Measurements from ENCODE around the gene SCO2.

The SCO2 gene

DNA sequence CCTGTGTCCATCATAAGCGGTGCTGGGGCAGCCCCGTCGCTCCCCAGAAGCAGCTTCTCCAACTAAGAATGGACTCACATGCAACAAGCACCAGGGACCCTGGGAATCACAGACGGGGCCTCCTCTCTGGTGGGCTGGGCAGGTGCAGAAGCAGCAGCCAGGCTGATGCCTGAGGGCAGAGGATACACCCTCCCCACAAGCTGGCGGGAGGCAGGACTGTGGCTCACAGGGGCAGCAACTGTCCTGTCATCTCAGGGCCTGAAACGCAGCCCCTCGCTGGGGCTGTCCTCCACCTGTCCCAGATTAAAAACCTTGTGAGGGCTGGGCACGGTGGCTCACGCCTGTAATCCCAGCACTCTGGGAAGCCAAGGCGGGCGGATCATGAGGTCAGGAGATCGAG is 47.5 kb downstream of the SCO2 start:
- no peaks in the 10 kb centered on the region for H3K36me3 ChIP-seq (ENCODE audit: control insufficient read depth, insufficient read depth, low read length)
- DNase-seq (ENCODE audit: extremely low read depth, insufficient read length), result no peak
- no peak overlapping the region for H3K4me3 ChIP-seq (replicated peaks; ENCODE audit: low read depth, low read length)
- TF ChIP-seq CTCF (IDR thresholded peaks at IDR 0.05; ENCODE audit: insufficient read depth, low read length, poor library complexity, severe bottlenecking), result no peak
- no peaks in the 10 kb centered on the region; the same call in 1 of the 2 replicates for H3K27me3 ChIP-seq (replicated peaks; ENCODE audit: control insufficient read depth, insufficient read depth, low read length)

GRCh38 chr22:50476868-50477267 is 48.5 kb downstream of the SCO2 start:
- no peak for TF ChIP-seq CTCF (IDR thresholded peaks at IDR 0.05; ENCODE audit: insufficient read depth, low read length, poor library complexity, severe bottlenecking)
- no peak overlapping the region for H3K4me3 ChIP-seq (replicated peaks; ENCODE audit: low read depth, low read length)
- no peak for DNase-seq (ENCODE audit: extremely low read depth, insufficient read length)
- H3K36me3 ChIP-seq (ENCODE audit: control insufficient read depth, insufficient read depth, low read length), result peaks cover 1% of the 10 kb centered on the region
- no peaks in the 10 kb centered on the region; the same call in 1 of the 2 replicates for H3K27me3 ChIP-seq (replicated peaks; ENCODE audit: control insufficient read depth, insufficient read depth, low read length)

- peaks cover 1% of the 10 kb centered on the region for H3K36me3 ChIP-seq (ENCODE audit: control insufficient read depth, insufficient read depth, low read length)
- no peaks in the 10 kb centered on the region for H3K27me3 ChIP-seq (replicated peaks; ENCODE audit: control insufficient read depth, insufficient read depth, low read length)
- H3K4me3 ChIP-seq (replicated peaks; ENCODE audit: low read depth, low read length), result no peak overlapping the region; the same call in 1 of the 2 replicates
- TF ChIP-seq CTCF (IDR thresholded peaks at IDR 0.05; ENCODE audit: insufficient read depth, low read length, poor library complexity, severe bottlenecking), result no peak
- no peak for DNase-seq (ENCODE audit: extremely low read depth, insufficient read length)
Observed at GRCh38 chr22:50475652-50476002, 49.8 kb downstream of the SCO2 start.

DNA sequence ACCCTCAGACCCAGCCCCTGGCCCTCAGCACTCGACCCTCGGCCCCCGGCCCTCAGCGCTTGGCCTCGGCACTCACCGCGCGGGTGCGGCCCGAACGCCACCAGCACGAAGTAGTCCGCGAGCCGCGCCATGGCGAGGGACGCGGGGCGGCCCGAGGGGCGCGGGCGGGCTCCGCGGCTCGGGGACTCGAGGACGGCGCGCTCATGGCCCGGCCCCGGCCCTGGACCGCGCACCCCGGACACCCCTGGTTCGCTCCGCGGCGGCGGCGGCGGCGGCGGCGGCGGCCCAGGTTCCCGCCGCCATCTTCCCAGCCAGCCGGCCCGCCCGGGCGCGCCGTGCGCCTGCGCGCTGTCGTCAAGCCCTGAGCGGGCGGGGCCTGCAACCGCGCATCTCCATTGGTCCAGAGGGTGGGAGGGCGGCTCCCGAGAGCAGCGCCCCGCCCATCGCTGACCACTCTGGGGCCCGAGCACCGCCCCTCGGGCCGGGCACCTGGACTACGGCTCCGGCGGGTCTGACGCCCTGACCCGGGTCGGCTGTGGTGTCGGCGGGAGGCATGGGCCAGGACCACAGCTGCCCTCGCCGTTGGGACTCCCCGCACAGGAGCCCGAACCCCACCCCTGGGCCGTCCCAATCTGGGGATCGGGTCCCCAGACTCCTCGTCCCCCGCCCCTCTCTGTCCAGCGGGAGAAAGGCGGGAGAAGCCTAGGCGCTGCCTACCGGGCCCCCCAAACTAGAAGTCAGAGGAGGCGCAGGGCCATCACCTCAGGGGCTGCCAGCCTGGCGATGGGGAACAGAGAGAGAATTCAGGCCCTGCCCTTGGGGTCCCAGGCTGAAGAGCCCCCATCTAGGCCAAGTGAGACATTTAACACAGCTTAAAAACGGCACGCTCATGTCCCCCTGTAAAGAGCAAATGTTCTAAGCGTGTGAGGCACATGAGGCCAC is 50.4 kb downstream of the SCO2 start, which contains the start of gene SBF1:
Gene SBF1 (minus strand): TSS at position 326 of the 942 bp plus-strand sequence. CDS start 195 bp downstream, at position 131.
- DNase-seq (ENCODE audit: extremely low read depth, insufficient read length), result peak; percentile 91
- no peak for TF ChIP-seq CTCF (IDR thresholded peaks at IDR 0.05; ENCODE audit: insufficient read depth, low read length, poor library complexity, severe bottlenecking)
- H3K4me3 ChIP-seq (replicated peaks; ENCODE audit: low read depth, low read length), result peak within 1 kb of the TSS; percentile 70
- H3K36me3 ChIP-seq (ENCODE audit: control insufficient read depth, insufficient read depth, low read length), result peaks cover 1% of the 10 kb centered on the region
- H3K27me3 ChIP-seq (replicated peaks; ENCODE audit: control insufficient read depth, insufficient read depth, low read length), result no peaks in the 10 kb centered on the region

- peaks cover 1% of the 10 kb centered on the region for H3K36me3 ChIP-seq (ENCODE audit: control insufficient read depth, insufficient read depth, low read length)
- no peaks in the 10 kb centered on the region for H3K27me3 ChIP-seq (replicated peaks; ENCODE audit: control insufficient read depth, insufficient read depth, low read length)
- DNase-seq (ENCODE audit: extremely low read depth, insufficient read length), result no peak
- peak overlapping the region; percentile 61 for H3K4me3 ChIP-seq (replicated peaks; ENCODE audit: low read depth, low read length)
- TF ChIP-seq CTCF (IDR thresholded peaks at IDR 0.05; ENCODE audit: insufficient read depth, low read length, poor library complexity, severe bottlenecking), result no peak
Observed at GRCh38 chr22:50473855-50474671, 51.3 kb downstream of the SCO2 start.

Measured in GM06990 (cell line).